Fibroblast of lung (primary cell): ENCODE measurements around the gene CORIN.

Source experiments
- EZH2 ChIP-seq: IDR thresholded peaks from 2 replicates; pipeline ENCODE4 v1.5.1; 2012; ENCODE audit warnings: low read length, control low read depth, mild to moderate bottlenecking; ENCODE audit errors: missing control alignments
- TF ChIP-seq, protein P1 (sequence below), 2 donors: IDR thresholded peaks in 1 of 2; conservative IDR thresholded peaks in 1 of 2; 1 replicate in 1 of 2; 2 replicates in 1 of 2; pipeline ENCODE4 v1.5.1; 2011 to 2012; ENCODE audit warnings: low read length in 2 of 2, control low read depth in 1 of 2, inconsistent platforms in 1 of 2, low read depth in 1 of 2, mild to moderate bottlenecking in 1 of 2

DNA sequence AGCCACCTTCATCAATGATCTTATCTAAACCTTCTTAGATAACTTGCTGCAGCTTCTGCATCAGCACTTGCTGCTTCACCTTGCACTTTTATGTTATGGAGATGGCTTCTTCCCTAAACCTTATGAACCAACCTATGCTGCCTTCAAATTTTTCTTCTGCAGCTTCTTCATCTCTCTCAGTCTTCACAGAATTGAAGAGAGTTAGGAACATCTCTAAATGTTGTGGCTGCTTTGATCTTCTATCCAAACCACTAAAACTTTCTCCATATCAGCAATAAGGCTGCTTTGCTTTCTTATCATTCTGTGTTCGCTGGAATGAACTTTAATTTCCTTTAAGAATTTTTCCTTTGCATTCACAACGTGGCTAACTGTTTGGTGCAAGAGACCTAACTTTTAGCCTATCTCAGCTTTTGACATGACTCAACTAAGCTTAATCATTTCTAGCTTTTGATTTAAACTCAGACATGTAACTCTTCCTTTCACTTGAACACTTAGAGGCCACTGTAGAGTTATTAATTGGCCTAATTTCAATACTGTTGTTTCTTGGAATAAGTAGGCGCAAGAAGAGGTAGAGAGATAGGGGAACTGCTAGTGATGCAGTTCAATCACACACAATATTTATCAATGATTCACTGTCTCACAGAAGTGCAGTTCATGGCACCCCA is 36.1 kb upstream of the CORIN start:
- TF ChIP-seq, protein P1, sequence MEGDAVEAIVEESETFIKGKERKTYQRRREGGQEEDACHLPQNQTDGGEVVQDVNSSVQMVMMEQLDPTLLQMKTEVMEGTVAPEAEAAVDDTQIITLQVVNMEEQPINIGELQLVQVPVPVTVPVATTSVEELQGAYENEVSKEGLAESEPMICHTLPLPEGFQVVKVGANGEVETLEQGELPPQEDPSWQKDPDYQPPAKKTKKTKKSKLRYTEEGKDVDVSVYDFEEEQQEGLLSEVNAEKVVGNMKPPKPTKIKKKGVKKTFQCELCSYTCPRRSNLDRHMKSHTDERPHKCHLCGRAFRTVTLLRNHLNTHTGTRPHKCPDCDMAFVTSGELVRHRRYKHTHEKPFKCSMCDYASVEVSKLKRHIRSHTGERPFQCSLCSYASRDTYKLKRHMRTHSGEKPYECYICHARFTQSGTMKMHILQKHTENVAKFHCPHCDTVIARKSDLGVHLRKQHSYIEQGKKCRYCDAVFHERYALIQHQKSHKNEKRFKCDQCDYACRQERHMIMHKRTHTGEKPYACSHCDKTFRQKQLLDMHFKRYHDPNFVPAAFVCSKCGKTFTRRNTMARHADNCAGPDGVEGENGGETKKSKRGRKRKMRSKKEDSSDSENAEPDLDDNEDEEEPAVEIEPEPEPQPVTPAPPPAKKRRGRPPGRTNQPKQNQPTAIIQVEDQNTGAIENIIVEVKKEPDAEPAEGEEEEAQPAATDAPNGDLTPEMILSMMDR (conservative IDR thresholded peaks at IDR 0.05 in 1 of 2, IDR thresholded peaks at IDR 0.05 in 1 of 2; ENCODE audit: low read depth in 1 of 2, low read length in 2 of 2), result no peak
- no peak for TF ChIP-seq EZH2
